Gastrocnemius medialis (tissue), 4 donors: Measurements from ENCODE around the gene TBX20.
"Not testable (repeated sequence)": the region's sequence is repeated elsewhere in the genome, so short reads cannot be mapped to it uniquely, and the experiment has no call there.

Source experiments
- POLR2A ChIP-seq, 2 donors: fragments of 450-650 bp; IDR thresholded peaks; one replicate each; pipeline ENCODE4 v1.6.1; 2017; ENCODE audit warnings: antibody characterized with exemption in 2 of 2, mild to moderate bottlenecking in 2 of 2, moderate library complexity in 2 of 2
- TF ChIP-seq, protein P1 (sequence below), 5 experiments: fragments of 450-650 bp in 3 of 5; fragments of 200-600 bp in 2 of 5; sonication (generic) in 2 of 5; IDR thresholded peaks in 4 of 5; conservative IDR thresholded peaks in 1 of 5; 1 replicate in 4 of 5; 2 replicates in 1 of 5; pipeline ENCODE4 v1.5.1; 2016 to 2019; ENCODE audit warnings: antibody characterized with exemption in 5 of 5, mild to moderate bottlenecking in 3 of 5, moderate library complexity in 3 of 5

GRCh38 chr7:35190146-35190773 lies 63.6 kb downstream of the TBX20 start:
- TF ChIP-seq, protein P1, sequence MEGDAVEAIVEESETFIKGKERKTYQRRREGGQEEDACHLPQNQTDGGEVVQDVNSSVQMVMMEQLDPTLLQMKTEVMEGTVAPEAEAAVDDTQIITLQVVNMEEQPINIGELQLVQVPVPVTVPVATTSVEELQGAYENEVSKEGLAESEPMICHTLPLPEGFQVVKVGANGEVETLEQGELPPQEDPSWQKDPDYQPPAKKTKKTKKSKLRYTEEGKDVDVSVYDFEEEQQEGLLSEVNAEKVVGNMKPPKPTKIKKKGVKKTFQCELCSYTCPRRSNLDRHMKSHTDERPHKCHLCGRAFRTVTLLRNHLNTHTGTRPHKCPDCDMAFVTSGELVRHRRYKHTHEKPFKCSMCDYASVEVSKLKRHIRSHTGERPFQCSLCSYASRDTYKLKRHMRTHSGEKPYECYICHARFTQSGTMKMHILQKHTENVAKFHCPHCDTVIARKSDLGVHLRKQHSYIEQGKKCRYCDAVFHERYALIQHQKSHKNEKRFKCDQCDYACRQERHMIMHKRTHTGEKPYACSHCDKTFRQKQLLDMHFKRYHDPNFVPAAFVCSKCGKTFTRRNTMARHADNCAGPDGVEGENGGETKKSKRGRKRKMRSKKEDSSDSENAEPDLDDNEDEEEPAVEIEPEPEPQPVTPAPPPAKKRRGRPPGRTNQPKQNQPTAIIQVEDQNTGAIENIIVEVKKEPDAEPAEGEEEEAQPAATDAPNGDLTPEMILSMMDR (IDR thresholded peaks at IDR 0.05 in 4 of 5, conservative IDR thresholded peaks at IDR 0.05 in 1 of 5): not testable (repeated sequence)
- not testable (repeated sequence) for TF ChIP-seq POLR2A (IDR thresholded peaks at IDR 0.05)
